DMS 273 (cell line): ENCODE results near the gene JPH3.

Experiments
- DNase-seq: peaks from one replicate; lab custom pipeline; 2025; ENCODE audit not compliant: unreplicated experiment; lab: John Stamatoyannopoulos, UW

Gene JPH3

DNA sequence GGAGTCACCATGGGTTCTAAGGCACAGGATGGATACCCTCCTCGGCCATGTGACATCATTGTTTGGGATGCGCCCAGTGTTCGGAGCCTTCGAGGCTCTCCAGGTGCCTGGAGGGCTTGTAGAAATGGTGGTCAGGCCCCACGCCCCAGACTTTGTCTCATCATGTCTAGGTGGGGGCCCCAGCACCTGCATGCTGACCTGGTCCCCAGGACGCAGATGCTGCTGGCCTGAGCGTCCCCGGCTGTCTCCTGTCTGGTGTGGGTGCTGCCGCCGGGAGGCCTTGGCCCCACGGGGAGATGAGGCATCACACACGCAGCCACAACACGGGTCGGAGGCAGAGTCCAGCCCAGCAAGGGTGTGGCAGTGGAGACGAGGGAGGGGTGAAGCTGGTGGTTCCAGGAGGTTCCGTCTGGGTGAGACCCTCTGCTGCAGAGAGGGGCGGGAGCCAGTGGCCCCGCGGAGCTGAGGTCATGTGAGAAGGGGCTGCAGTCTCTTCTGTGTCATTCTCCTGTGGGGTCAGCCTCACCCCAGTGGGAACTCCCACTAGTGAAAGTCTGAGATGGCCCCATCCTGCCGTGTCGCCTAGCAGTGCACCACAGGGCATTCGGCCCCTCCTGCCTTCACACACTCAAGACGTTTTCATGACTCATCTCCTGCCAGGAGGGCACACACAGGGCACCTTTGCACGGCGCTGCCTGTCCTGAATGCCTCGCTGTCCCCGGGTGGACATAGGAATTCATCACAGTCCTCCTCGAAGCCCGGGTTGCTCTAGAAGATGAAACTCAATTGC is 46.6 kb downstream of the JPH3 start:
- no peak for DNase-seq

GRCh38 chr16:87652386-87652785 is 50.1 kb downstream of the JPH3 start:
- DNase-seq: no peak

DNA sequence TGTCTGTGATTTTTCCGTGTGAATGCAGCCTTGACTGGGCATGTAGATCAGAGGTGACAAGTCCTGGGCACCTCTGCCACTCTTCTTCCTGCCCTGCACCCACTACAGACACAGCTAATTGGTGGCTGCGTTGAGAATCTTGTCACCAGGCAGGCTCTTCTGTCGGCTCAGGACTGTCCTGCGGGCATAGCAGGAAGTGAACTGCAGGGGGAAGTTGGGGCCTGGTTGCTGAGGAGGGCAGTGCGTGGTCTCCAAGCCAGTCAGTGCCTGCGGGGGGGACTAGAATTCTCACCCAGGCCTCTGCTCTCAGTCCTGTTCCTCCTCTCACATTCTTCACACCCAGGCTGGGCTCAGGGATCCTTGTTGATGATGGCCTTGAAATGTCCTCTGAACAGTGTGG is 50.5 kb downstream of the JPH3 start:
- no peak for DNase-seq

DNA sequence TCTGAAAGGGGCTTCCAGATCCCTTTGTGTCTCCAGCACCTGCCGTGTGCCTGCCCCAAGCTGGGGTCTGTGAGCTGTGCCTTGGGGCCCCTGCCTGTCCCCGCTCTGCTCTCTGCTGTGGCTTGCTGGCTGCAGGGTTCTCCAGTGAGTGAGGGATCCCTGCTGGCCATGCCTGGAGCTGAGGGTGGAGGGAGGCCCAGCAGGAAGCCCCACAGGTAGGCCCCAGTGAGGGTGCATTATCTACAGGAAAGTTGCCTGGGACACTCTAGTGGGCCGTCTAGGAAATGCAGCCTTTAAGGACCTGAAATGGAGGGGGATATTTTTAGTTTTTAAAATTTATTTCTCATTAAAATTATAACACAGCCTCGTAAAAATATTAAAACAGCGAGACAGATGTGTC is 50.9 kb downstream of the JPH3 start:
- DNase-seq: peak; percentile 35

GRCh38 chr16:87654826-87655225 is 52.5 kb downstream of the JPH3 start:
- DNase-seq: no peak

DNA sequence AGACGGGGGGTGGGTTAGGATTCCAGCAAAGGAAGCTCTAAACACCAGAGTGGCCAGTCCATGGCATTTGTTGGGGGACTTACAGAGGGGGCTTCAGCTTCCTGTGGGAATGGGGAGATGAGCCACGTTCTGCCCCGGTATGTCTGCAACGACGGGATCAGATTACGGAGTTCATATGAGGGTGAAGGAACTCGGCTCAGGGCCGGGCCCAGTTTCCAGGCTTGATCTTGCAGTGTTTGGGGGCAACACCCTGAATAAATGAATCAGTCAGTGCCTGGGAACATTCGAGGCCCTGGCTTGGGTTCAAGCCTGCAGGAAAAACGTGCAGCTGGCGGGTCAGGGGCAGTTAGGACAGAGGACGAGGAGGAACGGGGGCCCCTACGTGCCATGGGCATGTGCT is 54.0 kb downstream of the JPH3 start:
- DNase-seq: no peak

DNA sequence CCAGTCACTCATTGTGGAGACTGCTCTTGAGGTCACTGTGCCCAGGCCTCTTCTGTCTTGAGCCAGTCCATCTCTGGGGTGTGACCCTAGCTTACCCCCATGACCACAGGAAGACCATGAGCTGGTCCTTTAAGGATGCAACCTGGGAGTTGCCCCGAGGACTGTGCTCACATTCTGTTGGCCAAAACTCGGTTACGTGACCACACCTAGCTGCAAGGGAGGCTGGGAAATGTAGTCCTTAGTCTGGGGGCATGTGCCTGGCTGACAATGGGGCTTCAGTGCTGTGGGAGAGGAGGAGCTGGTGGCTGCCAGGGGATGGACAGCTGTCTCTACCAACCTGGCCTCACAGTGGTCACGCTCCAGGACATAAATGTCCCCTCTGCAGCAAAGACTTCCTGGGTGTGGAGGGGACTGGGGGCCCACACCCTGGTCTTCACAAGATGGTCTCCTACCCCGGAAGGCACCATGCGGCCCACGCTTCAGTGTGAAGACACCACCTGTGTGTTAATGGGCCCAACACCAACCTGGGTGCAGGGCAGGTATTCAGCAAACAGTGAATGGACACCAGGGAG is 55.4 kb downstream of the JPH3 start:
- peak; percentile 45 for DNase-seq

GRCh38 chr16:87658564-87659225 is 56.4 kb downstream of the JPH3 start:
- DNase-seq: no peak

- peak; percentile 32 for DNase-seq
Observed at GRCh38 chr16:87661561-87661960, 59.3 kb downstream of the JPH3 start.

GRCh38 chr16:87662254-87663204 is 60.2 kb downstream of the JPH3 start:
- DNase-seq: no peak

DNA sequence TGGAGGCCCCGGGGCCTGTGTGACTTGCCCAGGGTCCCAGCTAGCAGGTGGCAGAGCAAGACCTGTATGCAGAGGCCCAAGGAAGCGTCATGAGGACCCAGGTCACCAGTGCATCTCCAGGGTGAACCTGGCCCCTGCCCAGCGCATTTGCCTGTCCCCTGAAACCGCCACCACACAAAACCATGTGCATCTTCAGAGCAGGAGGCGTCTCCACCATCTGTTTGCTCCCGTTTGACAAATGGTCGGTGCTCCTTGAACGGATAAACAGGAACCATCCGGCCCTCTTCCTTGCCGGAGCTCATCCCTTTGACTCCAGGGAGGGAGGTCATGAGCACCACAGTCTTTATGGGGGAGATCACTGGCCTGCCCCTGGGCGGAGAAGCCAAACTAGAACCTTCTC is 62.5 kb downstream of the JPH3 start:
- peak; percentile 18 for DNase-seq

GRCh38 chr16:87665193-87665592 is 62.9 kb downstream of the JPH3 start:
- no peak for DNase-seq

DNA sequence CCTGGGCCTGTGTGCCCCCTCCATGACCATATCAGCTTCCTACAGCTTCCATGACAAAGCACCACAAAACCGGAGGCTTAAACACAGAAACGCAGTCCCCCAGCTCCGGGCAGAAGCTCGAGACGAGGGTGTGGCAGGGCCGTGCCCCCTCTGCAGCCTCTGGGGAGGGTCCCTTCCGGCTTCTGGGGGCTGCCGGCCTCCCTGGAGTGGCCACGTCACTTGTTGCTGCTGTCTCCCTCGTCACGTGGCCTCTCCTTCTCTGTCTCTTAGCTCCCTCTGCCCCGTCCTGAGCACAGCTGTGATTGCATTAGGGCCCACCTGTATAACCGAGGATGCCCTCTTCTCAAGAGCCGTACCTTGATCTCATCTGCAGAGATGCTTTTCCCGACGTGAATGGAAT is 64.6 kb downstream of the JPH3 start:
- DNase-seq: no peak

DNA sequence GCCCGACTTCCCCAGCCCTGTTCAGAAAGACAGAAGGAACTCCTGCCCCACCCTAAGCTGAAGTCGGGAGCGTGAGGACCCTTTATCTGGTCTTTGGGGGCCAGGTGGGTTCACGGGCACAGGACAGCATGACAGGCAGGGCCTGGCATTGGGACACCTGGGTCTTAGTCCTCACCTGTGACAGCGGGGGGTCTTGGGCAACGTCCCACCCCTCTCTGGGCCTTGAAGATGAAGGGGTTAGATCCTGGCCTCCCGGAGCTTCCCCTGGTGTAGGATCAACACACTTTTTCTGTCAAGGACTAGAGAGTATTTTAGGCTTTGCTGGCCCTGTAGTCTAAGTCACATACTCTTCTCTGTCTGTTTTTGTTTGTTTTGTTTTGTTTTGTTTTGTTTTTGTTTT is 65.1 kb downstream of the JPH3 start:
- DNase-seq: no peak

- no peak for DNase-seq
Observed at GRCh38 chr16:87667946-87668345, 65.6 kb downstream of the JPH3 start.

- no peak for DNase-seq
Observed at GRCh38 chr16:87669672-87670071, 67.4 kb downstream of the JPH3 start.

DNA sequence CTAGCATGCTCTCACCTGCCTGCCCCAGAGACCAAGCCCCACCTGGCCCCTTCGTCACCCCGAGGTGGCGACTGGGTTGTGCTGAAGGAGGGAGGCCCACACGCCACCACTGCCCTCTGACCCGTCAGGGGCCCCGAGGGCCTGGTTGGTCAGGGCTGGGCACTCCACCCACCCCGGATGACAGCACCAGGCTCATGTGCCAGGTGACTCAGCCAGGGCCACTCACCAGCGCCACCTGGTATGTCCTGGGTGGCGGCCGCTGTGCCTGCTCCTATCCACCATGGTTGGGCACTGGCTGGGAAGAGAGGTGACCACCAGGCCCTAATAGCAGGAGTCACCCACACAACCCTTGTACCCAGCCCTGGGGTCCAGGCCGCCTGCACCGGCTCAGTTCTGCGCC is 68.9 kb downstream of the JPH3 start:
- no peak for DNase-seq

- DNase-seq: no peak
Observed at GRCh38 chr16:87671715-87672270, 69.5 kb downstream of the JPH3 start.

DNA sequence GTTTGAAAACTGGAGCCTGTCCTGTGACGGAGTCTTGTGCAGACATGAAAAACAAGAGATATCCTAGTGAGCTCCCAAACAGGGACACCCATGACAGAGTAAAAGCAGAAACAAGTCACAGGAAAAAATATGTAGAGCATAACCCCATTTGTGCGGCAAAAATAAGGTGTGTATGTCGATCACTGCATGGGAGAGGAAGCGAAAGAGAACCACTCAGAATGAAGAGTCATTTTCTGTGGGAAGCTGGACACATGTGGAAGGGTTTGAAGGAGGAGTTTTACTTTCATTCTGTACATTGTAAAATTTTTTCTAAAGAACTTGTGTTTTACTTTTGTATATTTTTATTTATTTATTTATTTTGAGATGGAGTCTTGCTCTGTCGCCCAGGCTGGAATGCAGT is 72.1 kb downstream of the JPH3 start:
- DNase-seq: no peak

GRCh38 chr16:87675111-87675719 is 72.9 kb downstream of the JPH3 start:
- DNase-seq: no peak

- DNase-seq: no peak
Observed at GRCh38 chr16:87677830-87678229, 75.5 kb downstream of the JPH3 start.
